ENCODE data around the gene ATRNL1.

DNA sequence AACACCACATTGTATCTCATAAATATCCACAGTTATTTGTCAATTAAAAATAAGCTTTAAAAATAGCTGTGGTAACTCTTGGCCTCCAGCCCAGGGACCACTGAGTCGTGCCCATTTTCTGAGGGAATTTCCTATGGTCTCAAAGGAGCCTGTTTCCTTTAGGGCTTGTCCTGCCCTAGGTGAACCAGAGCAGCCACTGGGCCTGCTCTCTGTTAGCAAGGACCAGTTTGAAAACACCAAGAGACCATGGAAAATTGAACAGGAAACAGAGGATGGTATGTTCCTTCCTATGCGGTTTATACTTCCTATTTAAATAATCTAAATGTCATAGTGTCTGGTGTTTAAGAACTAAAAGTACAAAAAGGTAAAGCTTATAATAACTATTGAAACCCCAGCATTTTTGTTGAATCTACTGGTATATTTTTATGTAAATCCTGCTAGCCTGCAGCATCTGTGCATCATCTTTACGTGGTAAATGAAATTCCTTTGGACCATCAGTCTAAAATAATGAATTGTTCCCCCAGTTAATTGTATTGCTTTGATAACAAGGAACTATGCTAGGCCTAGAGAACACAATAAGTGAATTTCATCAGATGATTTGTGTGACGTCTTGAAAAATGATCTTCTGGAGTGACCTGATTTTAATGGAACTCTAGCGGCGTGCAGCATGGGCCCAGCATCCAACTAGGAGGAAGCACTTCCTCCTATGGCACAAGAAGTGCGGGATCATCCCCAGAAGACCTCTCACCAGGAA is 846.1 kb downstream of the ATRNL1 start:
- TF ChIP-seq, protein P1, sequence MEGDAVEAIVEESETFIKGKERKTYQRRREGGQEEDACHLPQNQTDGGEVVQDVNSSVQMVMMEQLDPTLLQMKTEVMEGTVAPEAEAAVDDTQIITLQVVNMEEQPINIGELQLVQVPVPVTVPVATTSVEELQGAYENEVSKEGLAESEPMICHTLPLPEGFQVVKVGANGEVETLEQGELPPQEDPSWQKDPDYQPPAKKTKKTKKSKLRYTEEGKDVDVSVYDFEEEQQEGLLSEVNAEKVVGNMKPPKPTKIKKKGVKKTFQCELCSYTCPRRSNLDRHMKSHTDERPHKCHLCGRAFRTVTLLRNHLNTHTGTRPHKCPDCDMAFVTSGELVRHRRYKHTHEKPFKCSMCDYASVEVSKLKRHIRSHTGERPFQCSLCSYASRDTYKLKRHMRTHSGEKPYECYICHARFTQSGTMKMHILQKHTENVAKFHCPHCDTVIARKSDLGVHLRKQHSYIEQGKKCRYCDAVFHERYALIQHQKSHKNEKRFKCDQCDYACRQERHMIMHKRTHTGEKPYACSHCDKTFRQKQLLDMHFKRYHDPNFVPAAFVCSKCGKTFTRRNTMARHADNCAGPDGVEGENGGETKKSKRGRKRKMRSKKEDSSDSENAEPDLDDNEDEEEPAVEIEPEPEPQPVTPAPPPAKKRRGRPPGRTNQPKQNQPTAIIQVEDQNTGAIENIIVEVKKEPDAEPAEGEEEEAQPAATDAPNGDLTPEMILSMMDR (conservative IDR thresholded peaks at IDR 0.05; ENCODE audit: low read depth in 2 of 2), result no peak
- TF ChIP-seq POLR2AphosphoS5 (IDR thresholded peaks at IDR 0.05; ENCODE audit: low read depth), result no peak
- TF ChIP-seq JUNB (IDR thresholded peaks at IDR 0.05; ENCODE audit: unreplicated experiment), result no peak
- TF ChIP-seq EZH2 (IDR thresholded peaks at IDR 0.05; ENCODE audit: low read depth, unreplicated experiment), result no peak
- TF ChIP-seq EZH2phosphoT487 (IDR thresholded peaks at IDR 0.05; ENCODE audit: unreplicated experiment), result no peak
- TF ChIP-seq CREB1 (CRISPR knock-in tag; IDR thresholded peaks at IDR 0.05; ENCODE audit: low read depth), result no peak
- TF ChIP-seq, protein P2, sequence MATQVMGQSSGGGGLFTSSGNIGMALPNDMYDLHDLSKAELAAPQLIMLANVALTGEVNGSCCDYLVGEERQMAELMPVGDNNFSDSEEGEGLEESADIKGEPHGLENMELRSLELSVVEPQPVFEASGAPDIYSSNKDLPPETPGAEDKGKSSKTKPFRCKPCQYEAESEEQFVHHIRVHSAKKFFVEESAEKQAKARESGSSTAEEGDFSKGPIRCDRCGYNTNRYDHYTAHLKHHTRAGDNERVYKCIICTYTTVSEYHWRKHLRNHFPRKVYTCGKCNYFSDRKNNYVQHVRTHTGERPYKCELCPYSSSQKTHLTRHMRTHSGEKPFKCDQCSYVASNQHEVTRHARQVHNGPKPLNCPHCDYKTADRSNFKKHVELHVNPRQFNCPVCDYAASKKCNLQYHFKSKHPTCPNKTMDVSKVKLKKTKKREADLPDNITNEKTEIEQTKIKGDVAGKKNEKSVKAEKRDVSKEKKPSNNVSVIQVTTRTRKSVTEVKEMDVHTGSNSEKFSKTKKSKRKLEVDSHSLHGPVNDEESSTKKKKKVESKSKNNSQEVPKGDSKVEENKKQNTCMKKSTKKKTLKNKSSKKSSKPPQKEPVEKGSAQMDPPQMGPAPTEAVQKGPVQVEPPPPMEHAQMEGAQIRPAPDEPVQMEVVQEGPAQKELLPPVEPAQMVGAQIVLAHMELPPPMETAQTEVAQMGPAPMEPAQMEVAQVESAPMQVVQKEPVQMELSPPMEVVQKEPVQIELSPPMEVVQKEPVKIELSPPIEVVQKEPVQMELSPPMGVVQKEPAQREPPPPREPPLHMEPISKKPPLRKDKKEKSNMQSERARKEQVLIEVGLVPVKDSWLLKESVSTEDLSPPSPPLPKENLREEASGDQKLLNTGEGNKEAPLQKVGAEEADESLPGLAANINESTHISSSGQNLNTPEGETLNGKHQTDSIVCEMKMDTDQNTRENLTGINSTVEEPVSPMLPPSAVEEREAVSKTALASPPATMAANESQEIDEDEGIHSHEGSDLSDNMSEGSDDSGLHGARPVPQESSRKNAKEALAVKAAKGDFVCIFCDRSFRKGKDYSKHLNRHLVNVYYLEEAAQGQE (IDR thresholded peaks at IDR 0.05; ENCODE audit: unreplicated experiment), result no peak
- TF ChIP-seq NANOG (IDR thresholded peaks at IDR 0.05; ENCODE audit: borderline replicate concordance), result no peak
- TF ChIP-seq ZNF331 (CRISPR knock-in tag; IDR thresholded peaks at IDR 0.05; ENCODE audit: low read depth), result no peak

All from GM23338 (cell line).